ENCODE data around the gene CCER1.

GRCh38 chr12:90954428-90954827 is 548 bp downstream of the CCER1 start:
- TF ChIP-seq CTCF (IDR thresholded peaks at IDR 0.05): no peak
- no peak for TF ChIP-seq EZH2 (IDR thresholded peaks at IDR 0.05; ENCODE audit: borderline replicate concordance, insufficient read depth, low read depth, low read length, poor library complexity, severe bottlenecking)

All from B cell (primary cell).